ENCODE data around the gene ECM1.

DNA sequence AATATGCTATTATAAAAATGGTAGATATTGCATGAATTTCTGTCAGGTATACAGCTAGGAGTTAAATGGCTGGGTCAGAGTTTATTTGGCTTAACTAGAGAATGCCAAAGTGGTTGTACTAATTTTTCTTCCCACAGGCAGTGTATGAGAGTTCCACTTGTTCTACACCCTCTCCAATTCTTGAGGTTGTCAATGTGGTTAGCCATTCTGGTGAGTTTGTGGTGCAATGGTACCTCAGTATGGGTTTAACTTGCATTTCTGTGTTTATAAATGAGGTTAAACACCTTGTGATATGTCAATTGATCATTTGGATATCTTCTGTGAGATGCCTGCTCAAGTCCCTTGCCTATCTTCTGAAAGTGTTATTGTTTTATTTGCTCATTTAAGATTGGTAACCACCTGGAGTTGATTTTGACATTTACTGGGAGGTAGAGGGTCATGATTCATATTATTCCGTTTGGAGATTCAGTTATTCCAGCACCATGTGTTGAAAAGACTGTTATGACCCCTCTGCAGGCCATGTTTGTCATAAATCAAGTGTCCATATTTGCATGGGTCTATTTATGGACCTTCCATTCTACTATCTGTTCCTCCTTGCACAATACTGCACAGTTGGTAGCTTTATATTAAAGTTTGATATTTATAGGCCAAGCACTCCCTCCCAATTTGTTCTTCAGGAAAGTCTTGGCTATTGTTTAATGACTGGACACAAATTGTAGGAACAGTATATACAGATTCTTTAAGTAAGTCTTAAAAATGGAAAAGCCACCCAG, 13.5 kb downstream of the ECM1 start:
- TF ChIP-seq, protein P1, sequence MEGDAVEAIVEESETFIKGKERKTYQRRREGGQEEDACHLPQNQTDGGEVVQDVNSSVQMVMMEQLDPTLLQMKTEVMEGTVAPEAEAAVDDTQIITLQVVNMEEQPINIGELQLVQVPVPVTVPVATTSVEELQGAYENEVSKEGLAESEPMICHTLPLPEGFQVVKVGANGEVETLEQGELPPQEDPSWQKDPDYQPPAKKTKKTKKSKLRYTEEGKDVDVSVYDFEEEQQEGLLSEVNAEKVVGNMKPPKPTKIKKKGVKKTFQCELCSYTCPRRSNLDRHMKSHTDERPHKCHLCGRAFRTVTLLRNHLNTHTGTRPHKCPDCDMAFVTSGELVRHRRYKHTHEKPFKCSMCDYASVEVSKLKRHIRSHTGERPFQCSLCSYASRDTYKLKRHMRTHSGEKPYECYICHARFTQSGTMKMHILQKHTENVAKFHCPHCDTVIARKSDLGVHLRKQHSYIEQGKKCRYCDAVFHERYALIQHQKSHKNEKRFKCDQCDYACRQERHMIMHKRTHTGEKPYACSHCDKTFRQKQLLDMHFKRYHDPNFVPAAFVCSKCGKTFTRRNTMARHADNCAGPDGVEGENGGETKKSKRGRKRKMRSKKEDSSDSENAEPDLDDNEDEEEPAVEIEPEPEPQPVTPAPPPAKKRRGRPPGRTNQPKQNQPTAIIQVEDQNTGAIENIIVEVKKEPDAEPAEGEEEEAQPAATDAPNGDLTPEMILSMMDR (IDR thresholded peaks at IDR 0.05; ENCODE audit: control extremely low read depth in 1 of 3, insufficient read depth in 1 of 3, low read depth in 1 of 3, low read length in 3 of 3) = no peak
- TF ChIP-seq POLR2A (IDR thresholded peaks at IDR 0.05; ENCODE audit: control extremely low read depth in 1 of 2, low read depth in 2 of 2, low read length in 2 of 2) (no peak), TBP (IDR thresholded peaks at IDR 0.05; ENCODE audit: low read depth, low read length) (no peak), POLR2AphosphoS5 (IDR thresholded peaks at IDR 0.05; ENCODE audit: low read depth, low read length) (no peak), RNF2 (IDR thresholded peaks at IDR 0.05; ENCODE audit: borderline replicate concordance, low read depth, low read length, missing control alignments, poor library complexity, severe bottlenecking) (no peak), RAD21 (IDR thresholded peaks at IDR 0.05 in 1 of 2, conservative IDR thresholded peaks at IDR 0.05 in 1 of 2; ENCODE audit: low read depth in 2 of 2, low read length in 2 of 2) (no peak), SP1 (IDR thresholded peaks at IDR 0.05; ENCODE audit: low read depth, low read length) (no peak), KDM5A (IDR thresholded peaks at IDR 0.05; ENCODE audit: low read length) (no peak), EZH2 (IDR thresholded peaks at IDR 0.05; ENCODE audit: low read depth, low read length, severe bottlenecking) (no peak), ZNF274 (IDR thresholded peaks at IDR 0.05; ENCODE audit: borderline replicate concordance, extremely low read depth, low read length) (no peak), YY1 (IDR thresholded peaks at IDR 0.05; ENCODE audit: low read depth, low read length) (no peak)
- TF ChIP-seq, protein P2, sequence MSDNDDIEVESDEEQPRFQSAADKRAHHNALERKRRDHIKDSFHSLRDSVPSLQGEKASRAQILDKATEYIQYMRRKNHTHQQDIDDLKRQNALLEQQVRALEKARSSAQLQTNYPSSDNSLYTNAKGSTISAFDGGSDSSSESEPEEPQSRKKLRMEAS (IDR thresholded peaks at IDR 0.05) = no peak
- TF ChIP-seq, protein P3, sequence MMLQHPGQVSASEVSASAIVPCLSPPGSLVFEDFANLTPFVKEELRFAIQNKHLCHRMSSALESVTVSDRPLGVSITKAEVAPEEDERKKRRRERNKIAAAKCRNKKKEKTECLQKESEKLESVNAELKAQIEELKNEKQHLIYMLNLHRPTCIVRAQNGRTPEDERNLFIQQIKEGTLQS (IDR thresholded peaks at IDR 0.05; ENCODE audit: insufficient read depth, low read depth, low read length) = no peak
